HG03064 (cell line): Measurements from ENCODE around the gene CTTNBP2.

ENCODE experiments used
- ATAC-seq: cut with Tn5 transposase; IDR thresholded peaks from one replicate; pipeline ENCODE4 v1.9.1; 2021; ENCODE audit warnings: low read depth; ENCODE audit not compliant: unreplicated experiment

The CTTNBP2 gene

DNA sequence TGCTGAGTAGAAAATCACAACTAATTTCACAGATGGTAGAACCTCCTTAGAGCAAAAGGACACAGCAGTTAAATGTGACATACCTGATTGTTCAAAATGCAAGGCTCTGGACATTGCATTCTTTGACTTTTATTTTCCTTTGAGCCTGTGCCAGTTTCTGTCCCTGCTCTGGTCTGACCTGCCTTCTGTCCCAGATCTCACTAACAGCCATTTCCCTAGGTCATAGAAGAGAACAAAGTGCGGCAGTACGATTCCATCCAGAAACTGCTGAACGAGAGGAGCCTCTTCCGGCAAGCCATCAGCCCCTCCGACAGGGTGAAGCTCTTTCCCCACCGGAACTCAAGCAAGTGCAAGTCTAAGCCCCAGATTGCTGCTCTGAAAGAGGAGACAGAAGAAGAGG is 206.6 kb downstream of the CTTNBP2 start:
- ATAC-seq, result no peak

DNA sequence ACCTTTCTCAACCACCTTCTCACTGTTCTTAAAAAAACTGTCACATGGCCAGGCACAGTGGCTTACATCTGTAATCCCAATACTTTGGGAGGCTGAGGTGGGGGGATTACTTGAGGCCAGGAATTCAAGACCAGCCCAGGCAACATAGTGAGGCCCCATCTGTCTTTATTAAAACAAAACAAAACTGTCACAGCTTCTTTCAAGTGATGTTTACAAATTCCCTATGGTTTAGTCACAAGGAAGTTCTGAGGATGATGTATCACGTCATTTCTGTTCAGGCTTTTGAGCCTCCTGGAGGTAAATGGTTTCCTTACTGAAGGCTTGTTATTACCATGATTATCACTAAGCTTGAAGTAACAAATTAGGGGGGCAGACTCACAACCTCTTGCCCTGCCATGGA is 207.2 kb downstream of the CTTNBP2 start:
- ATAC-seq, result no peak

DNA sequence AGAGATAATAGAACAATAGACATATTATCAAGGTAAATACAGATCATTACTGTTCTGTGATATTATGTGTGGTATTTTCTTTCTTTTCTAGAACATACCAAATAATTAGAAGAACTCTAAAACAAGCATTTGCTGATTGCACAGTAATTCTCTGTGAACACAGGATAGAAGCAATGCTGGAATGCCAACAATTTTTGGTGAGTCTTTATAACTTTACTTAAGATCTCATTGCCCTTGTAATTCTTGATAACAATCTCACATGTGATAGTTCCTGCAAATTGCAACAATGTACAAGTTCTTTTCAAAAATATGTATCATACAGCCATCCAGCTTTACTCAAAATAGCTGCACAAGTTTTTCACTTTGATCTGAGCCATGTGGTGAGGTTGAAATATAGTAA is 207.9 kb downstream of the CTTNBP2 start:
- no peak for ATAC-seq

DNA sequence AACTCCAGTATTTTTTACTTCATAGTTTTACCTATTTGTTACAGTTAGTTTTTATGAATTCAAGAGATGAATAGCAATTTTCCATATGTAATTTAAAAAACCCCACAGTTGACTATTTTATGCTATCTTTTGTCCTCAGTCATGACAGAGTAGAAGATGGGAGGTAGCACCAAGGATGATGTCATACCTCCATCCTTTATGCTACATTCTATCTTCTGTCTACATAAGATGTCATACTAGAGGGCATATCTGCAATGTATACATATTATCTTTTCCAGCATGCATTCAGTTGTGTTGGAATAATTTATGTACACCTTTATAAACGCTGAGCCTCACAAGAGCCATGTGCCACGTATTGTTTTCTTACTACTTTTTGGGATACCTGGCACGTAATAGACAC is 209.2 kb downstream of the CTTNBP2 start:
- ATAC-seq, result no peak

- ATAC-seq, result no peak
Measured at GRCh38 chr7:117661328-117661727, 211.9 kb downstream of the CTTNBP2 start.
